PFSK-1 (cell line): Measurements from ENCODE around the gene SEPTIN2.

ENCODE experiments used
- FOXP2 ChIP-seq: optimal IDR thresholded peaks from 2 replicates; pipeline ENCODE3; 2011; ENCODE audit warnings: borderline replicate concordance, control low read depth, inconsistent platforms; ENCODE audit not compliant: insufficient read depth; ENCODE audit errors: extremely low read length, extremely low read depth
- POLR2AphosphoS5 ChIP-seq: IDR thresholded peaks from 2 replicates; pipeline ENCODE4 v1.6.1; 2012; ENCODE audit warnings: low read depth, mild to moderate bottlenecking, control low read depth, low read length, moderate library complexity
- REST ChIP-seq, 2 experiments: IDR thresholded peaks; 2 replicates each; pipeline versions ENCODE4 v1.6.1 to v1.8.0; 2011 to 2012; ENCODE audit warnings: low read depth in 2 of 2, low read length in 2 of 2, control low read depth in 1 of 2, inconsistent platforms in 1 of 2, mild to moderate bottlenecking in 1 of 2, moderate library complexity in 1 of 2; ENCODE audit not compliant: insufficient read depth in 1 of 2
- SIN3A ChIP-seq: IDR thresholded peaks from 2 replicates; pipeline ENCODE4 v1.6.1; 2012; ENCODE audit warnings: mild to moderate bottlenecking, low read length, moderate library complexity, borderline replicate concordance; ENCODE audit not compliant: insufficient read depth
- TAF1 ChIP-seq: IDR thresholded peaks from 2 replicates; pipeline ENCODE4 v1.6.1; 2012; ENCODE audit warnings: low read length, control low read depth, borderline replicate concordance; ENCODE audit not compliant: insufficient read depth

The SEPTIN2 gene

GRCh38 chr2:241350530-241350877 is 34.8 kb downstream of the SEPTIN2 start:
- TF ChIP-seq SIN3A (no peak), POLR2AphosphoS5 (no peak), REST (IDR thresholded peaks at IDR 0.05; ENCODE audit: insufficient read depth in 1 of 2, low read depth in 2 of 2, low read length in 2 of 2) (no peak), FOXP2 (no peak), TAF1 (no peak)

- TF ChIP-seq POLR2AphosphoS5 (no peak), SIN3A (no peak), REST (IDR thresholded peaks at IDR 0.05; ENCODE audit: insufficient read depth in 1 of 2, low read depth in 2 of 2, low read length in 2 of 2) (no peak), FOXP2 (no peak), TAF1 (no peak)
These were observed 35.3 kb downstream of the SEPTIN2 start for GRCh38 chr2:241350878-241351639.

GRCh38 chr2:241351640-241352031 is 35.9 kb downstream of the SEPTIN2 start:
- no peak for TF ChIP-seq REST (IDR thresholded peaks at IDR 0.05; ENCODE audit: insufficient read depth in 1 of 2, low read depth in 2 of 2, low read length in 2 of 2)
- TF ChIP-seq SIN3A = no peak
- no peak for TF ChIP-seq TAF1

GRCh38 chr2:241352227-241352626 is 36.5 kb downstream of the SEPTIN2 start:
- no peak for TF ChIP-seq SIN3A
- TF ChIP-seq POLR2AphosphoS5 = no peak
- TF ChIP-seq FOXP2 = no peak
- TF ChIP-seq TAF1 = no peak
- TF ChIP-seq REST (IDR thresholded peaks at IDR 0.05; ENCODE audit: insufficient read depth in 1 of 2, low read depth in 2 of 2, low read length in 2 of 2) = no peak
